ENCODE results near the gene SH3BP2.

- TF ChIP-seq CTCF (IDR thresholded peaks at IDR 0.05; ENCODE audit: low read length) (no peak), EZH2 (IDR thresholded peaks at IDR 0.05; ENCODE audit: borderline replicate concordance, low read length) (no peak)
Measured at GRCh38 chr4:2816401-2816954, 23.6 kb downstream of the SH3BP2 start.
